B cell (primary cell): ENCODE results near the gene NTN3. TPM values are rescaled to one million over a fixed set of nuclear protein-coding genes. Genes with fewer than 3 reads are reported as not detected.

Experiments
- ATAC-seq: fragments of 200-7000 bp; cut with Tn5 transposase; one replicate; pipeline ENCODE4 v1.10.0; 2021; ENCODE audit warnings: low read depth, mild to moderate bottlenecking, moderate number of reproducible peaks, moderate library complexity
- CTCF ChIA-PET: fragments of 350-600 bp; sonication (Branson Sonifier 250); formaldehyde crosslinking; loops from one replicate; lab custom pipeline; 2021; ENCODE audit warnings: antibody characterized with exemption, inconsistent platforms; lab: Charles Lee
- POLR2A ChIA-PET: fragments of 350-600 bp; sonication (Branson Sonifier 250); formaldehyde crosslinking; loops from one replicate; lab custom pipeline; 2021; ENCODE audit warnings: antibody characterized with exemption; lab: Charles Lee
- DNase-seq: peaks from one replicate; pipeline ENCODE4 v3.0.0; 2013
- H2AFZ ChIP-seq: 2 replicates; pipeline ENCODE4 v1.6.1; 2012; ENCODE audit warnings: mild to moderate bottlenecking, low read depth, low read length; ENCODE audit not compliant: insufficient read depth, poor library complexity, severe bottlenecking
- H3K27ac ChIP-seq, 2 donors: 1 replicate in 1 of 2; 2 replicates in 1 of 2; pipeline ENCODE4 v1.5.1; 2012 to 2013; ENCODE audit warnings: low read length in 2 of 2, mild to moderate bottlenecking in 2 of 2, moderate library complexity in 1 of 2
- H3K27me3 ChIP-seq, 4 experiments: fragments of 200-600 bp in 1 of 4; sonication (generic) in 1 of 4; replicated peaks in 1 of 4; 1 replicate in 2 of 4; 2 replicates in 2 of 4; pipeline versions ENCODE4 v1.6.1 to v1.7.0; 2013 to 2016; ENCODE audit warnings: low read length in 3 of 4, mild to moderate bottlenecking in 2 of 4, mixed read lengths in 1 of 4, moderate library complexity in 1 of 4; ENCODE audit not compliant: insufficient read depth in 4 of 4, control insufficient read depth in 3 of 4; ENCODE audit errors: control extremely low read depth in 1 of 4
- H3K36me3 ChIP-seq, 2 experiments: replicated peaks in 1 of 2; 1 replicate in 1 of 2; 2 replicates in 1 of 2; pipeline versions ENCODE4 v1.6.1 to v1.7.1; 2013; ENCODE audit warnings: low read length in 1 of 2; ENCODE audit not compliant: insufficient read depth in 2 of 2, control insufficient read depth in 1 of 2; ENCODE audit errors: control extremely low read depth in 1 of 2, extremely low read depth in 1 of 2
- H3K4me1 ChIP-seq, 2 donors: fragments of 200-600 bp in 1 of 2; sonication (generic) in 1 of 2; 1 replicate in 1 of 2; 2 replicates in 1 of 2; pipeline versions ENCODE4 v1.5.1 to v1.6.1; 2013 to 2017; ENCODE audit warnings: low read length in 2 of 2; ENCODE audit not compliant: control insufficient read depth in 2 of 2, insufficient read depth in 2 of 2
- H3K4me2 ChIP-seq: replicated peaks from 2 replicates; pipeline ENCODE3; 2012; ENCODE audit warnings: mild to moderate bottlenecking, low read depth, low read length; ENCODE audit not compliant: poor library complexity, severe bottlenecking
- H3K4me3 ChIP-seq, 5 experiments: fragments of 200-600 bp in 1 of 5; sonication (generic) in 1 of 5; 1 replicate in 3 of 5; 2 replicates in 2 of 5; pipeline versions ENCODE4 v1.5.1 to v1.7.0; 2011 to 2016; ENCODE audit warnings: low read length in 4 of 5, mild to moderate bottlenecking in 4 of 5, low read depth in 2 of 5, control low read depth in 1 of 5, moderate library complexity in 1 of 5; ENCODE audit not compliant: insufficient read depth in 1 of 5; ENCODE audit errors: control extremely low read depth in 1 of 5, extremely low read depth in 1 of 5
- H3K79me2 ChIP-seq: fragments of 200-600 bp; sonication (generic); one replicate; pipeline ENCODE4 v1.6.0; 2016; ENCODE audit warnings: low read length; ENCODE audit not compliant: control insufficient read depth, insufficient read depth
- H3K9ac ChIP-seq: fragments of 200-600 bp; sonication (generic); 2 replicates; pipeline ENCODE4 v1.6.1; 2017; ENCODE audit warnings: mild to moderate bottlenecking, low read length, moderate library complexity
- H3K9me3 ChIP-seq, 3 donors: one replicate each; pipeline versions ENCODE4 v1.6.1 to v1.7.1; 2013; ENCODE audit warnings: low read length in 2 of 3; ENCODE audit not compliant: control insufficient read depth in 2 of 3, insufficient read depth in 1 of 3; ENCODE audit errors: control extremely low read depth in 1 of 3
- H4K20me1 ChIP-seq: 2 replicates; pipeline ENCODE4 v1.6.0; 2012; ENCODE audit warnings: mild to moderate bottlenecking, low read length; ENCODE audit not compliant: insufficient read depth, control insufficient read depth, poor library complexity, severe bottlenecking
- H3K27ac Mint-ChIP-seq: one replicate; pipeline ENCODE4 v1.8.0; 2021; ENCODE audit warnings: mixed read lengths
- H3K27me3 Mint-ChIP-seq: one replicate; pipeline ENCODE4 v1.8.0; 2021; ENCODE audit warnings: mixed read lengths
- H3K4me1 Mint-ChIP-seq: one replicate; pipeline ENCODE4 v1.8.0; 2021; ENCODE audit warnings: mixed read lengths
- H3K4me3 Mint-ChIP-seq: one replicate; pipeline ENCODE4 v1.8.0; 2021; ENCODE audit warnings: mixed read lengths
- H3K9me3 Mint-ChIP-seq: one replicate; pipeline ENCODE4 v1.8.0; 2022; ENCODE audit warnings: mixed read lengths; ENCODE audit not compliant: insufficient read depth
- EZH2 ChIP-seq: IDR thresholded peaks from 2 replicates; pipeline ENCODE4 v1.6.1; 2012; ENCODE audit warnings: borderline replicate concordance, low read depth, mild to moderate bottlenecking, moderate library complexity, low read length; ENCODE audit not compliant: insufficient read depth, poor library complexity, severe bottlenecking
- WGBS: methylation state at CpG from one replicate; pipeline ENCODE4 v1.1.5; 2013; ENCODE audit warnings: missing lambda C conversion rate; ENCODE audit not compliant: insufficient coverage; 5-methylcytosine and 5-hydroxymethylcytosine counted together
- intact Hi-C: fragments of 100-400 bp; cut with micrococcal nuclease; formaldehyde crosslinking; loops from one replicate; pipeline ENCODE4 v1.10.0; 2022
- polyA plus RNA-seq: library from polyadenylated mRNA; depleted of rRNA; stranded (reverse); fragments of >200 nt; gene quantifications from 2 replicates; pipeline ENCODE4 v1.2.3, GENCODE V29; 2012
- total RNA-seq, 2 donors: library from RNA; stranded (reverse); fragments of 120-200 nt in 1 of 2; gene quantifications; 1 replicate in 1 of 2; 2 replicates in 1 of 2; pipeline versions ENCODE4 v1.2.3 to v1.2.4, GENCODE V29; 2013 to 2022
- TF ChIP-seq, protein P1 (sequence below): fragments of 200-600 bp; IDR thresholded peaks from one replicate; pipeline ENCODE4 v1.8.0; 2022; ENCODE audit warnings: antibody characterized with exemption, mild to moderate bottlenecking

Gene NTN3
- total and polyA plus RNA-seq, 2 donors (not counting 1 experiment from before 2014, with no cell fraction given): not detected

- peaks cover 0 to 3% of the 10 kb centered on the region in 2 experiments for H3K36me3 ChIP-seq
- ATAC-seq: no peak
- H3K27ac ChIP-seq: no peak overlapping the region
- no peak for DNase-seq
- no peaks in the 10 kb centered on the region for H3K9me3 ChIP-seq
- no peak overlapping the region for H3K4me2 ChIP-seq
- no peak overlapping the region for H3K27ac Mint-ChIP-seq
- no peaks in the 10 kb centered on the region for H4K20me1 ChIP-seq
- ChIA-PET POLR2A (no interaction called here), CTCF (interaction anchor here (1.3 to 4.8 kb wide), 2 partner anchors 30 to 295 kb away, joined by 3 to 28 read pairs; partner anchors contain the start of gene AMDHD2)
- no peak overlapping the region for H3K4me3 ChIP-seq
- peaks cover 24 to 26% of the 10 kb centered on the region in 2 donors for H3K4me1 ChIP-seq
- intact Hi-C loops: no loop called here
- H3K27me3 ChIP-seq: no peaks in the 10 kb centered on the region
- no peaks in the 10 kb centered on the region for H3K27me3 Mint-ChIP-seq
- H2AFZ ChIP-seq: no peak overlapping the region
- TF ChIP-seq, protein P1, sequence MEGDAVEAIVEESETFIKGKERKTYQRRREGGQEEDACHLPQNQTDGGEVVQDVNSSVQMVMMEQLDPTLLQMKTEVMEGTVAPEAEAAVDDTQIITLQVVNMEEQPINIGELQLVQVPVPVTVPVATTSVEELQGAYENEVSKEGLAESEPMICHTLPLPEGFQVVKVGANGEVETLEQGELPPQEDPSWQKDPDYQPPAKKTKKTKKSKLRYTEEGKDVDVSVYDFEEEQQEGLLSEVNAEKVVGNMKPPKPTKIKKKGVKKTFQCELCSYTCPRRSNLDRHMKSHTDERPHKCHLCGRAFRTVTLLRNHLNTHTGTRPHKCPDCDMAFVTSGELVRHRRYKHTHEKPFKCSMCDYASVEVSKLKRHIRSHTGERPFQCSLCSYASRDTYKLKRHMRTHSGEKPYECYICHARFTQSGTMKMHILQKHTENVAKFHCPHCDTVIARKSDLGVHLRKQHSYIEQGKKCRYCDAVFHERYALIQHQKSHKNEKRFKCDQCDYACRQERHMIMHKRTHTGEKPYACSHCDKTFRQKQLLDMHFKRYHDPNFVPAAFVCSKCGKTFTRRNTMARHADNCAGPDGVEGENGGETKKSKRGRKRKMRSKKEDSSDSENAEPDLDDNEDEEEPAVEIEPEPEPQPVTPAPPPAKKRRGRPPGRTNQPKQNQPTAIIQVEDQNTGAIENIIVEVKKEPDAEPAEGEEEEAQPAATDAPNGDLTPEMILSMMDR: no peak
- no peak for TF ChIP-seq EZH2
- H3K79me2 ChIP-seq: peaks cover 49% of the 10 kb centered on the region
- H3K9ac ChIP-seq: no peak overlapping the region
- H3K4me1 Mint-ChIP-seq: peaks cover 19% of the 10 kb centered on the region
- H3K9me3 Mint-ChIP-seq: no peaks in the 10 kb centered on the region
- WGBS: 97% methylated on average over 16 of the region's 16 CpGs
- no peak overlapping the region for H3K4me3 Mint-ChIP-seq
These were observed 18.5 kb downstream of the NTN3 start for GRCh38 chr16:2489581-2489980.

DNA sequence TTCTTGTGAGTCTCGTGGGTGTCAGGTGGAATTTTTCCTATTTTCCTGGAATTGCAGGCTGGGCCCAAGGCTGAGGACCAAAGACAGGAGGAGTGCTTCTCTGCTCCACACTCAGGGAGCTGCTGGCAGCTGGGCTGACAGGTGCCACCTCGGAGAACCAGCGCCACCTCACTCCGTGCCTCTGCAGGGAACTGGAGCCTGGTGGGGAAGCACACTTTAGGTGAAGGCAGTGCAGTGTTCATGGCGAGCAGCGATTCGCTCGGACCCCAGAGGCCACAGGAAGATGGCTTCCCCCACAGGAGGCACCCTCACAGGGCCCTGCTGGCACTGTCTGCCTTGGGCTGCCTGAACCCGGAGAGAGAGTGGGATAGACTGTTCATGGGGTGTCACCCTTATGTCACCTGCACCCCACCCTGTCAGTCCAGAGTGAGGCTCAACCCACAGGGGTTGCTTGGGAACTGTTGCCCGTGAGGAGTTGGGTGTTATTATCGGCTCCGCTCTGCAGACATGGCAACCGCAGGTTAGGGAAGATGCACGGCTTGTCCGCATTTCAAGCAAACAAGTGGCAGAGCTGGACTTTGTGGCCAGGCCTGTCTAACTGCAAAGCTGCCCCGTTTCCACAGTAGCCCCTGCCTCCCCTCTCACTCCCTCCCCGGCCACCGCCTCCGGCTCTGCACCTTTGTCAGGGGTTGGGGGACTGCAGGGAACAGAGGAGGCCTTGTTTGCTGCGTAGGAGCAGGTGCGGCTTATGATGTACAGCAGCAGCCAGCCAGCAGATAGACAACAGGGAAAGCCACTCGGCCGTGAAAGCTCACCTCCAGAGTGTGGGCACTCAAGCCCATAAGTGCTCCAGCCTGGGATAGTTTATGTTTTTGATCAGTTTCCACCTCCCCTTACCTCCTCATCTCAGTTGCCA, 19.4 kb downstream of the NTN3 start:
- Histone ChIP-seq H3K27ac (no peak overlapping the region), H3K27me3 (no peaks in the 10 kb centered on the region), H4K20me1 (no peaks in the 10 kb centered on the region), H3K36me3 (peaks cover 0 to 3% of the 10 kb centered on the region in 2 experiments), H3K4me3 (no peak overlapping the region), H3K4me2 (no peak overlapping the region), H3K4me1 (peaks cover 24 to 26% of the 10 kb centered on the region in 2 donors), H3K9ac (no peak overlapping the region), H2AFZ (no peak overlapping the region), H3K79me2 (peaks cover 43% of the 10 kb centered on the region), H3K9me3 (no peaks in the 10 kb centered on the region)
- Mint-ChIP-seq H3K27me3 (no peaks in the 10 kb centered on the region), H3K4me3 (no peak overlapping the region), H3K9me3 (no peaks in the 10 kb centered on the region), H3K27ac (no peak overlapping the region), H3K4me1 (peaks cover 18% of the 10 kb centered on the region)
- ATAC-seq (no peak), DNase-seq (no peak)
- intact Hi-C loops: no loop called here
- WGBS: 98% methylated on average over 17 of the region's 23 CpGs
- POLR2A ChIA-PET: no interaction called here
- CTCF ChIA-PET: interaction anchor here (0.6 kb wide), 1 partner anchor 163 kb away, joined by 6 read pairs; no protein-coding TSS in a partner anchor
- no peak for TF ChIP-seq EZH2
- TF ChIP-seq, protein P1: no peak
